Ovary (tissue), 3 donors: ENCODE data around the gene OPRL1.

Source experiments
- CTCF ChIP-seq, 3 donors: fragments of 450-650 bp in 2 of 3; fragments of 200-600 bp in 1 of 3; IDR thresholded peaks; one replicate each; pipeline versions ENCODE4 v1.5.1 to v1.8.0; 2016 to 2022; ENCODE audit warnings: antibody characterized with exemption in 3 of 3, mild to moderate bottlenecking in 1 of 3
- EP300 ChIP-seq: sonication (generic); formaldehyde crosslinking; IDR thresholded peaks from one replicate; pipeline ENCODE4 v1.6.1; 2017; ENCODE audit warnings: antibody characterized with exemption
- POLR2A ChIP-seq: fragments of 450-650 bp; IDR thresholded peaks from one replicate; pipeline ENCODE4 v1.6.1; 2017; ENCODE audit warnings: antibody characterized with exemption, mild to moderate bottlenecking, moderate library complexity
- donor health status: DM: no; HTN: no; CAD: no.

GRCh38 chr20:64040231-64041039 is 39.4 kb upstream of the OPRL1 start:
- no peak for TF ChIP-seq CTCF (IDR thresholded peaks at IDR 0.05)
- TF ChIP-seq POLR2A = no peak
- TF ChIP-seq EP300 = no peak
